Measurements from ENCODE around the gene FOXP1. TPM values are rescaled to one million over a fixed set of nuclear protein-coding genes. Genes with fewer than 3 reads are reported as not detected.

Gene FOXP1
- polyA plus RNA-seq, 1 donor from 2014 or later, result 5.6 TPM

- TF ChIP-seq MXI1 (conservative IDR thresholded peaks at IDR 0.05; ENCODE audit: poor library complexity, severe bottlenecking), result no peak
- no peak for TF ChIP-seq TAF1 (IDR thresholded peaks at IDR 0.05; ENCODE audit: low read depth)
- TF ChIP-seq CTCF (IDR thresholded peaks at IDR 0.05; ENCODE audit: poor library complexity, severe bottlenecking), result no peak
- no peak for TF ChIP-seq SMC3 (conservative IDR thresholded peaks at IDR 0.05; ENCODE audit: poor library complexity)
- TF ChIP-seq RAD21 (conservative IDR thresholded peaks at IDR 0.05), result no peak
- TF ChIP-seq EZH2 (IDR thresholded peaks at IDR 0.05; ENCODE audit: borderline replicate concordance, insufficient read depth, low read length, poor library complexity, severe bottlenecking), result no peak
- TF ChIP-seq REST (IDR thresholded peaks at IDR 0.05; ENCODE audit: borderline replicate concordance), result no peak
- TF ChIP-seq POLR2AphosphoS5 (IDR thresholded peaks at IDR 0.05), result no peak
- H3K4me3 ChIP-seq (ENCODE audit: low read length), result no peak overlapping the region
Measured at GRCh38 chr3:71217640-71218222, 365.8 kb downstream of the FOXP1 start.

GRCh38 chr3:71215351-71215750 lies 368.2 kb downstream of the FOXP1 start:
- Histone ChIP-seq H3K9ac (ENCODE audit: low read length) (no peak overlapping the region), H3F3A (ENCODE audit: insufficient read depth, low read length, poor library complexity, severe bottlenecking) (no peaks in the 10 kb centered on the region), H3K36me3 (ENCODE audit: insufficient read depth, low read length) (no peaks in the 10 kb centered on the region), H2AFZ (ENCODE audit: low read depth, low read length) (no peak overlapping the region), H3K27me3 (ENCODE audit: insufficient read depth, low read depth, low read length) (no peaks in the 10 kb centered on the region), H4K20me1 (ENCODE audit: insufficient read depth) (no peaks in the 10 kb centered on the region), H3K79me2 (replicated peaks; ENCODE audit: insufficient read depth, low read length) (no peaks in the 10 kb centered on the region), H3K4me3 (ENCODE audit: low read length) (no peak overlapping the region), H3K27ac (ENCODE audit: low read length) (no peak overlapping the region), H3K9me2 (ENCODE audit: insufficient read depth, low read length) (no peaks in the 10 kb centered on the region), H3K9me3 (ENCODE audit: low read length) (no peaks in the 10 kb centered on the region), H3K4me2 (ENCODE audit: low read length) (no peak overlapping the region)
- TF ChIP-seq MXI1 (conservative IDR thresholded peaks at IDR 0.05; ENCODE audit: poor library complexity, severe bottlenecking) (no peak), EP300 (conservative IDR thresholded peaks at IDR 0.05; ENCODE audit: poor library complexity, severe bottlenecking) (no peak), SMC3 (conservative IDR thresholded peaks at IDR 0.05; ENCODE audit: poor library complexity) (no peak), TAF1 (IDR thresholded peaks at IDR 0.05; ENCODE audit: low read depth) (no peak), CTCF (IDR thresholded peaks at IDR 0.05; ENCODE audit: poor library complexity, severe bottlenecking) (no peak), REST (IDR thresholded peaks at IDR 0.05; ENCODE audit: borderline replicate concordance) (no peak), EZH2 (IDR thresholded peaks at IDR 0.05; ENCODE audit: borderline replicate concordance, insufficient read depth, low read length, poor library complexity, severe bottlenecking) (no peak), RAD21 (conservative IDR thresholded peaks at IDR 0.05) (no peak), POLR2AphosphoS5 (IDR thresholded peaks at IDR 0.05) (no peak)

More at GRCh38 chr3:71217640-71218222, 365.8 kb downstream of the FOXP1 start:
- Histone ChIP-seq H3K27ac (ENCODE audit: low read length) (no peak overlapping the region), H3K36me3 (ENCODE audit: insufficient read depth, low read length) (no peaks in the 10 kb centered on the region), H3K9me3 (ENCODE audit: low read length) (no peaks in the 10 kb centered on the region), H3K27me3 (ENCODE audit: insufficient read depth, low read depth, low read length) (no peaks in the 10 kb centered on the region), H2AFZ (ENCODE audit: low read depth, low read length) (no peak overlapping the region), H3K9me2 (ENCODE audit: insufficient read depth, low read length) (no peaks in the 10 kb centered on the region), H3K4me2 (ENCODE audit: low read length) (no peak overlapping the region), H4K20me1 (ENCODE audit: insufficient read depth) (no peaks in the 10 kb centered on the region), H3K9ac (ENCODE audit: low read length) (no peak overlapping the region), H3F3A (ENCODE audit: insufficient read depth, low read length, poor library complexity, severe bottlenecking) (no peaks in the 10 kb centered on the region), H3K79me2 (replicated peaks; ENCODE audit: insufficient read depth, low read length) (no peaks in the 10 kb centered on the region)
